ENCODE data around the gene CROCC2. TPM values are rescaled to one million over a fixed set of nuclear protein-coding genes. Genes with fewer than 3 reads are reported as not detected.

The CROCC2 gene
- total RNA-seq, 4 donors from 2014 or later, result not detected

DNA sequence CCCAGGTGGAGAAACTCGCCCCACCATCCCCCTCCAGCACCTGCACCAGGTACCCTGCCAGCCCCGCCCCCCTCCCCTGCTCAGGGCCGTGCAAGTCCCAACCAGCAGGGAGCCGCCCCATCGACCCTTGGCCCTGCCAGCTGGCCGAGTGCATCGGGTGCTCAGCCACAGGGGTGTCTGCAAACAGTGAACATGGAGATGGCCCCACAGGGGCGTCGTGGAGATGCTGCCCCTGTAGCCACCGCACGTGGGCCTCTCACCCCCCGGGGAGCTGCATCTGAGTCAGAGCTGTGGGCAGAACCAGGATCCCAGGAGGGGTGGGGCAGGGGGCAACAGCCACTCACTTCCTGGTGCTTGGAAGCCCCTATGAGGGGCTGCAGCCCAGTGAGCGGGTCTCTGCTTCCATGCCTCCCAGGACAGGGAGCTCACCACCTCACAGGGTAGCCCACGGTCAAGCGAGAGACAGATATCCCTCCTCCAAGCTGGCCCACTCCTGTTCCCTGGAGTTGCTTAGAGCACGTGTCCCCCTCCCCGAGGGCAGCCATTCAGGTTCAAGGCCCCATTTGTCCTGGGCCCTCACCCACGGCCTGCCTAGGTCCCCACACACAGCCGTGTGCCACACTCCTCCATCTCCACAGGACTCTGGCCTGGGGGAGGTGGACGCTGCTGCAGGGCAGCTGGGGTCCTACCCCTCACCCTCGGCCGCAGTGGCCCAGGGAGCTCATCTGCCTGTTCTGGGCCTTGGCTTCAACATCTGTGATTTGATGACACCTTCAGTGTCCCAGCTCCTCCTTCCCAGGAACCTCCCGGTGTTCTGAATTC lies 9.1 kb upstream of the CROCC2 start:
- TF ChIP-seq, protein P1, sequence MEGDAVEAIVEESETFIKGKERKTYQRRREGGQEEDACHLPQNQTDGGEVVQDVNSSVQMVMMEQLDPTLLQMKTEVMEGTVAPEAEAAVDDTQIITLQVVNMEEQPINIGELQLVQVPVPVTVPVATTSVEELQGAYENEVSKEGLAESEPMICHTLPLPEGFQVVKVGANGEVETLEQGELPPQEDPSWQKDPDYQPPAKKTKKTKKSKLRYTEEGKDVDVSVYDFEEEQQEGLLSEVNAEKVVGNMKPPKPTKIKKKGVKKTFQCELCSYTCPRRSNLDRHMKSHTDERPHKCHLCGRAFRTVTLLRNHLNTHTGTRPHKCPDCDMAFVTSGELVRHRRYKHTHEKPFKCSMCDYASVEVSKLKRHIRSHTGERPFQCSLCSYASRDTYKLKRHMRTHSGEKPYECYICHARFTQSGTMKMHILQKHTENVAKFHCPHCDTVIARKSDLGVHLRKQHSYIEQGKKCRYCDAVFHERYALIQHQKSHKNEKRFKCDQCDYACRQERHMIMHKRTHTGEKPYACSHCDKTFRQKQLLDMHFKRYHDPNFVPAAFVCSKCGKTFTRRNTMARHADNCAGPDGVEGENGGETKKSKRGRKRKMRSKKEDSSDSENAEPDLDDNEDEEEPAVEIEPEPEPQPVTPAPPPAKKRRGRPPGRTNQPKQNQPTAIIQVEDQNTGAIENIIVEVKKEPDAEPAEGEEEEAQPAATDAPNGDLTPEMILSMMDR (IDR thresholded peaks at IDR 0.05), result no peak
- TF ChIP-seq POLR2AphosphoS5 (IDR thresholded peaks at IDR 0.05) (no peak), POLR2A (IDR thresholded peaks at IDR 0.05) (no peak), EP300 (IDR thresholded peaks at IDR 0.05; ENCODE audit: low read depth) (no peak)
- peak overlapping the region in 1 of 4 donors; percentile 28 for H3K4me3 ChIP-seq
- H3K36me3 ChIP-seq, result no peaks in the 10 kb centered on the region
- H3K27me3 ChIP-seq, result peaks cover 6% of the 10 kb centered on the region
- intact Hi-C loops (cut with DNase I; ENCODE audit: low total_unique reads) (no loop called here), in situ Hi-C loops (cut with MboI; ENCODE audit: low pct_ligation_motif_present in 1 of 4, low pct_unique_long_range_greater_than_20kb in 1 of 4, low sequenced_read_pairs in 3 of 4) (no loop called here)
- DNase-seq, result peak; percentile 65
- no peak overlapping the region for H3K27ac ChIP-seq
- H3K4me1 ChIP-seq, result peaks cover 0 to 20% (median 0%) of the 10 kb centered on the region in 4 donors
- no peaks in the 10 kb centered on the region for H3K9me3 ChIP-seq
- 56% methylated on average over 17 of the region's 23 CpGs; no CpG with 5 or more reads in 1 of the 2 donors for WGBS, 2 donors (ENCODE audit: low coverage in 1 of 2)

DNA sequence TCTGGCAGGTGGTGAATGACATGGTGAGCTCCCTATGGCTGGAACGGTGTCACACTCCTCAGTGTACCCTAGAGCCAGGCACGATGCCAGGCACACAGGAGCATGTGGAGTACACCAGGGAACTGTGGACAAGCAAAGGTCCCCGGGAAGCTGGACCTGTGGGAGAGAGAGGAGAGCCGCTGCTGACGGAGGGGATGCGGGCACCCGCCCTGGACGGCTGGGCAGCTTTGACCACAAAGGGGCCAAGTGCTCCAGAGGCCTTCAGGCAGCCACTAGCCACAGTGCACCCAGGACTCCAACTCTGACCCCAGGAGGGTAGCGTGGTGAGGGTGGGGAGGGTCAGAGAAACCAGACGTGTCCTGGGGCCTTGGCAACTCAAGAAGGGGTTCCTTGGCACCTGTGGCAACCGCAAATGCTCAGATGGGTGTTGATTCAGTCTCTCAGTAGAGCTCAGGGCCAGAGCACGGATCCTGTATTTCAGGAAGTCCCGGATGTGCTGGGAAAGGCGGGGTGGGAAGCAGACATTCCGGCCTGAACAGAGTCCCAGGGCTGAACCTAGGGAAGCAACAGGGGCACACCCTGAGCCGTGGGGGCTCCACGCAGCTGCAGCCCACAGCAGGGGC lies 7.9 kb upstream of the CROCC2 start:
- DNase-seq, result peak; percentile 35
- 59% methylated on average over 17 of the region's 17 CpGs; no CpG with 5 or more reads in 1 of the 2 donors for WGBS, 2 donors (ENCODE audit: low coverage in 1 of 2)
- Histone ChIP-seq H3K27ac (peak overlapping the region in 3 of 4 donors; percentile 4 to 46 (median 44)), H3K36me3 (no peaks in the 10 kb centered on the region), H3K4me1 (peaks cover 0 to 20% (median 0%) of the 10 kb centered on the region in 4 donors), H3K4me3 (no peak overlapping the region), H3K9me3 (no peaks in the 10 kb centered on the region), H3K27me3 (peaks cover 10% of the 10 kb centered on the region)
- in situ Hi-C loops (cut with MboI; ENCODE audit: low pct_ligation_motif_present in 1 of 4, low pct_unique_long_range_greater_than_20kb in 1 of 4, low sequenced_read_pairs in 3 of 4), result no loop called here
- TF ChIP-seq, protein P1 (IDR thresholded peaks at IDR 0.05), result no peak
- TF ChIP-seq EP300 (IDR thresholded peaks at IDR 0.05; ENCODE audit: low read depth) (no peak), POLR2AphosphoS5 (IDR thresholded peaks at IDR 0.05) (no peak), POLR2A (IDR thresholded peaks at IDR 0.05) (no peak)
- intact Hi-C loops (cut with DNase I; ENCODE audit: low total_unique reads), result no loop called here

DNA sequence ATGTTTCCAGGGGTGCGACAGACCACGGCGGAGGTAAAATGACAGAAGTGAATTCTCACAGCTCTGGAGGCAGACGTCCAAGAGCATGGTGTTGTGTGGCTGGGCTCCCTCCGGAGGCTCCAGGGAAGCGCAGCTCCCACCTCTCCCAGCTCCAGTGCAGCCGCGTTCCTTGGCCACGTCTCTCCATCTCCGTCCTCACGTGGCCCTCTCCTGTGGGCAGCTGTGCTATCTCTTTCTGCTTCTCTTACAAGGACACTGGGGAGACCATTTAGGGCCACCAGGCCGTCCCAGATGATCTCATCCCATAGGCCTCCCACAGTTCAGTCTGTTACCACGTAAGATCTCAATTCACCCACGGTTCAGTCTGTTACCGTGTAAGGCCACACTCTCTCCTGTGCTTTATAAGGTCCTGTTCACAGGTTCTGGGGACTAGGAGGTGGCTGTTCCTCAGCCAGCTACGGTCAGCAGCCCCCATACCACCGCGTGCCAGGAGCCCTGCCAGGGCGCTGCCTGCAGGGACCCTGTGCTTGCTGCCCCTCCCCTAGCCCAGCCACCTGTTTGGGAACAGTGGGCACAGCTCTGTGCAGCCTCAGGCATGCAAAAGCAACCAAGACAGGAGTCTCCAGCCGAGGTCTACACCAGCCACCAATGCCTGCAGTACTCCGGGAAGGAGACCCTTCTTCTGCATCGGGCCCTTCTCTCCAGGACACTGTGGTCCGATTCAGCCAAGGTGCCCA lies 7.2 kb upstream of the CROCC2 start:
- no peak for DNase-seq
- 71 to 91% methylated on average over 7 to 23 of the region's 23 CpGs for WGBS, 2 donors (ENCODE audit: low coverage in 1 of 2)
- Histone ChIP-seq H3K27ac (no peak overlapping the region), H3K4me1 (peaks cover 0 to 20% (median 0%) of the 10 kb centered on the region in 4 donors), H3K4me3 (no peak overlapping the region), H3K9me3 (no peaks in the 10 kb centered on the region), H3K27me3 (peaks cover 16% of the 10 kb centered on the region), H3K36me3 (no peaks in the 10 kb centered on the region)
- no peak for TF ChIP-seq POLR2A (IDR thresholded peaks at IDR 0.05)
- TF ChIP-seq POLR2AphosphoS5 (IDR thresholded peaks at IDR 0.05), result no peak
- TF ChIP-seq, protein P1 (IDR thresholded peaks at IDR 0.05), result no peak
- TF ChIP-seq EP300 (IDR thresholded peaks at IDR 0.05; ENCODE audit: low read depth), result no peak
- intact Hi-C loops (cut with DNase I; ENCODE audit: low total_unique reads) (no loop called here), in situ Hi-C loops (cut with MboI; ENCODE audit: low pct_ligation_motif_present in 1 of 4, low pct_unique_long_range_greater_than_20kb in 1 of 4, low sequenced_read_pairs in 3 of 4) (no loop called here)

DNA sequence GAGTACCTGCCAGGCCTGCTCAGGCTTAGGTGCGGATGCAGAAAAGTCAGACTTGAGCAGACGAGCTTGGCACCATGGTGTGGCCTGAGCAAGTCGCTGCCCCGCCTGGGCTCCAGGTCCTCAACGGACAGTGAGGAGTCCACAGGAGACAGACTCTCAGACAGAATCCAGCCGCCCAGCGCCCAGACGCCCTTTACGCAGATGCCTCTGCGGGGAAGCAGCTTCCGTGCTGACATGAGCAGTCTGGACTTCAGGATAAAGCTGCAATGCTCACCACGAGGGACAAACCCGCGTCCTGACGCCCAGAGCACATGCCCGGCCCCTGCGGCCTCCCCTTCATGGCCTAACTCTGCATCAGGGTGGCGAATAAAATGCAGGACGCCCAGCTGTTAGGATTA lies 6.7 kb upstream of the CROCC2 start:
- H3K4me1 ChIP-seq, result peaks cover 0 to 20% (median 0%) of the 10 kb centered on the region in 4 donors
- TF ChIP-seq EP300 (IDR thresholded peaks at IDR 0.05; ENCODE audit: low read depth) (no peak), POLR2A (IDR thresholded peaks at IDR 0.05) (no peak), POLR2AphosphoS5 (IDR thresholded peaks at IDR 0.05) (no peak)
- TF ChIP-seq, protein P1 (IDR thresholded peaks at IDR 0.05), result no peak
- no peak overlapping the region for H3K4me3 ChIP-seq
- in situ Hi-C loops (cut with MboI; ENCODE audit: low pct_ligation_motif_present in 1 of 4, low pct_unique_long_range_greater_than_20kb in 1 of 4, low sequenced_read_pairs in 3 of 4), result no loop called here
- no peaks in the 10 kb centered on the region for H3K9me3 ChIP-seq
- H3K27me3 ChIP-seq, result peaks cover 22% of the 10 kb centered on the region
- WGBS, 2 donors (ENCODE audit: low coverage in 1 of 2), result 83 to 90% methylated on average over 2 to 19 of the region's 19 CpGs
- H3K27ac ChIP-seq, result no peak overlapping the region
- DNase-seq, result no peak
- H3K36me3 ChIP-seq, result no peaks in the 10 kb centered on the region
- intact Hi-C loops (cut with DNase I; ENCODE audit: low total_unique reads), result no loop called here
